Mucosa of stomach (tissue), 1 donor: ENCODE data around the gene SLC6A3.

Experiments used
- H3K27me3 ChIP-seq: one replicate; pipeline ENCODE4 v1.7.0; 2013; ENCODE audit warnings: mild to moderate bottlenecking, low read length; ENCODE audit not compliant: control insufficient read depth, insufficient read depth
- H3K36me3 ChIP-seq: one replicate; pipeline ENCODE4 v1.7.0; 2013; ENCODE audit warnings: low read length; ENCODE audit not compliant: control insufficient read depth, insufficient read depth
- H3K4me1 ChIP-seq: one replicate; pipeline ENCODE4 v1.7.0; 2013; ENCODE audit warnings: mild to moderate bottlenecking, low read length; ENCODE audit not compliant: control insufficient read depth, insufficient read depth
- H3K4me3 ChIP-seq: one replicate; pipeline ENCODE4 v1.7.0; 2013; ENCODE audit warnings: low read length
- H3K9ac ChIP-seq: one replicate; pipeline ENCODE4 v1.7.0; 2013; ENCODE audit warnings: mild to moderate bottlenecking, low read length, moderate library complexity
- H3K9me3 ChIP-seq: one replicate; pipeline ENCODE4 v1.7.0; 2013; ENCODE audit warnings: mild to moderate bottlenecking, low read length, moderate library complexity; ENCODE audit not compliant: control insufficient read depth
- donor health status: Pancreatic carcinoma.

The SLC6A3 gene

GRCh38 chr5:1443171-1443570 is 2.1 kb downstream of the SLC6A3 start:
- Histone ChIP-seq H3K36me3 (no peaks in the 10 kb centered on the region), H3K4me1 (peaks cover 6% of the 10 kb centered on the region), H3K4me3 (no peak overlapping the region), H3K27me3 (peaks cover 69% of the 10 kb centered on the region), H3K9me3 (no peaks in the 10 kb centered on the region), H3K9ac (no peak overlapping the region)

GRCh38 chr5:1442222-1443145 is 2.8 kb downstream of the SLC6A3 start:
- Histone ChIP-seq H3K4me3 (no peak overlapping the region), H3K27me3 (peaks cover 62% of the 10 kb centered on the region)

GRCh38 chr5:1441166-1441865 is 3.9 kb downstream of the SLC6A3 start:
- Histone ChIP-seq H3K36me3 (no peaks in the 10 kb centered on the region), H3K9ac (no peak overlapping the region), H3K4me3 (no peak overlapping the region), H3K4me1 (peaks cover 6% of the 10 kb centered on the region), H3K27me3 (peaks cover 51% of the 10 kb centered on the region), H3K9me3 (no peaks in the 10 kb centered on the region)

More at GRCh38 chr5:1442222-1443145, 2.8 kb downstream of the SLC6A3 start:
- Histone ChIP-seq H3K36me3 (no peaks in the 10 kb centered on the region), H3K9ac (no peak overlapping the region), H3K4me1 (peaks cover 6% of the 10 kb centered on the region), H3K9me3 (no peaks in the 10 kb centered on the region)

DNA sequence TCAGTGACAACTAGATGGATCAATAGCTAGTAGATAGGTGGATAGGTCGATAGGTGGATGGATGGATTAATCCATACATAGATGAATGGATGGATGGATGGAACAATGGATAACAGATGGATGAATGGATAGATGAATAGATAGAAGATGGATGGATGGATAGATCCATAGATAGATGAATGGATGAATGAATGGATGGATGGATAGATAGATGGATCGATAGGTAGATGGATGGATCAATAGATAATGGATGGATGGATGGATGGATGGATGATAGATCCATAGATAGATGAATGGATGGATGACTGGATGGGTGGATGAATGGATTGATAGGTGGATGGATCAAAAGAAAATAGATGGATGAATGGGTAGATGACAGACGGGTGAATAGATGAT is 5.1 kb downstream of the SLC6A3 start:
- H3K36me3 ChIP-seq = no peaks in the 10 kb centered on the region
- H3K9ac ChIP-seq = no peak overlapping the region
- no peak overlapping the region for H3K4me3 ChIP-seq
- peaks cover 39% of the 10 kb centered on the region for H3K27me3 ChIP-seq
- H3K9me3 ChIP-seq = no peaks in the 10 kb centered on the region
- peaks cover 6% of the 10 kb centered on the region for H3K4me1 ChIP-seq

GRCh38 chr5:1439388-1440097 is 5.7 kb downstream of the SLC6A3 start:
- Histone ChIP-seq H3K4me3 (no peak overlapping the region), H3K4me1 (peaks cover under 1% of the 10 kb centered on the region), H3K9me3 (no peaks in the 10 kb centered on the region), H3K27me3 (peaks cover 33% of the 10 kb centered on the region), H3K36me3 (no peaks in the 10 kb centered on the region), H3K9ac (no peak overlapping the region)

- Histone ChIP-seq H3K4me3 (no peak overlapping the region), H3K9me3 (no peaks in the 10 kb centered on the region), H3K9ac (no peak overlapping the region), H3K27me3 (peaks cover 26% of the 10 kb centered on the region), H3K4me1 (no peaks in the 10 kb centered on the region), H3K36me3 (no peaks in the 10 kb centered on the region)
Observed at GRCh38 chr5:1438871-1439270, 6.4 kb downstream of the SLC6A3 start.

GRCh38 chr5:1437876-1438559 is 7.2 kb downstream of the SLC6A3 start:
- Histone ChIP-seq H3K4me1 (no peaks in the 10 kb centered on the region), H3K27me3 (peaks cover 18% of the 10 kb centered on the region), H3K36me3 (no peaks in the 10 kb centered on the region), H3K9me3 (no peaks in the 10 kb centered on the region), H3K9ac (no peak overlapping the region), H3K4me3 (no peak overlapping the region)

- Histone ChIP-seq H3K36me3 (no peaks in the 10 kb centered on the region), H3K4me1 (no peaks in the 10 kb centered on the region), H3K9ac (no peak overlapping the region), H3K4me3 (no peak overlapping the region), H3K9me3 (no peaks in the 10 kb centered on the region), H3K27me3 (peaks cover 11% of the 10 kb centered on the region)
Observed at GRCh38 chr5:1437226-1437829, 7.9 kb downstream of the SLC6A3 start.

- no peak overlapping the region for H3K9ac ChIP-seq
- peaks cover 4% of the 10 kb centered on the region for H3K27me3 ChIP-seq
- H3K9me3 ChIP-seq = no peaks in the 10 kb centered on the region
- H3K36me3 ChIP-seq = no peaks in the 10 kb centered on the region
- no peaks in the 10 kb centered on the region for H3K4me1 ChIP-seq
- H3K4me3 ChIP-seq = no peak overlapping the region
Observed at GRCh38 chr5:1436681-1437080, 8.6 kb downstream of the SLC6A3 start.

DNA sequence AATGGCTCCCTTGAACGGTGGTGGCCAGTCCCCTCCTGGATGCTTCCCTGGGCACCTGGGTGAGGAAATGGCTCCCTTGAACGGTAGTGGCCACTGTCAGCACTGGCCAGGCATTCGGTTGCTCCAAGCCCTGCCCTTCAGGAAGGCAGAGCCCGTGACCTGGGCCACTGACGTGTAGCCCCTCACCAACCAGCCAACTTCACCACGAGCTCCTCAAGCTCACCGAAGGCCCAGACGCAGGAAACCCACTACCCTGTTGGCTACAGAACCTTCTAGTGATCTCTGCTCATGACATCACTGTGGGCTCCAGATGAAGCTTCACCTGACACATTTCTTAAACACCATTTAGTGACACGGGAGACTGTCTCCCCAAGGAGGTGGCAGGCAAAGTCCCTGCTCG is 9.2 kb downstream of the SLC6A3 start:
- no peaks in the 10 kb centered on the region for H3K4me1 ChIP-seq
- no peaks in the 10 kb centered on the region for H3K9me3 ChIP-seq
- H3K27me3 ChIP-seq = no peaks in the 10 kb centered on the region
- H3K4me3 ChIP-seq = no peak overlapping the region
- H3K36me3 ChIP-seq = no peaks in the 10 kb centered on the region
- H3K9ac ChIP-seq = no peak overlapping the region

GRCh38 chr5:1435369-1435768 is 9.9 kb downstream of the SLC6A3 start:
- no peak overlapping the region for H3K4me3 ChIP-seq
- H3K9me3 ChIP-seq = no peaks in the 10 kb centered on the region
- no peaks in the 10 kb centered on the region for H3K36me3 ChIP-seq
- no peak overlapping the region for H3K9ac ChIP-seq
- H3K4me1 ChIP-seq = no peaks in the 10 kb centered on the region
- no peaks in the 10 kb centered on the region for H3K27me3 ChIP-seq
